Measurements from ENCODE around the gene PGP.
"Not testable (repeated sequence)": the region's sequence is repeated elsewhere in the genome, so short reads cannot be mapped to it uniquely, and the experiment has no call there.

Gene PGP, protein sequence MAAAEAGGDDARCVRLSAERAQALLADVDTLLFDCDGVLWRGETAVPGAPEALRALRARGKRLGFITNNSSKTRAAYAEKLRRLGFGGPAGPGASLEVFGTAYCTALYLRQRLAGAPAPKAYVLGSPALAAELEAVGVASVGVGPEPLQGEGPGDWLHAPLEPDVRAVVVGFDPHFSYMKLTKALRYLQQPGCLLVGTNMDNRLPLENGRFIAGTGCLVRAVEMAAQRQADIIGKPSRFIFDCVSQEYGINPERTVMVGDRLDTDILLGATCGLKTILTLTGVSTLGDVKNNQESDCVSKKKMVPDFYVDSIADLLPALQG

DNA sequence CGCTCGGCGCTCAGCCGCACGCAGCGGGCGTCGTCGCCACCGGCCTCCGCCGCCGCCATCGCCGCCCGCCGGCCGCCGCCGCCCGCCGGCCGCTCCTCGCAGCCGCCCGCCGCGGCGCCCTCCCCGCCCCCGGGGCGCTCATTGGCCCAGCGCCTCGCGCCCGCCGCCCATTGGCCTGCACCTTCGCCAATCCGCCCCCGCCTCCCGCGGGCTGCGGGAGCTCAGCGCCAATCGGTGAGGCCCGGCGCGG, at the start of gene PGP:
PGP (minus strand) TSS at position 122 of the 250 bp plus-strand sequence; CDS start at position 59, 63 bp downstream.
- H3K9ac ChIP-seq (ENCODE audit: low read depth, low read length): peak within 1 kb of the TSS; percentile 97
- peaks cover 9% of the 10 kb centered on the region for H3K4me1 ChIP-seq (ENCODE audit: insufficient read depth, low read length)
- peak within 1 kb of the TSS; percentile 97 for H3K4me3 ChIP-seq (ENCODE audit: low read length)
- peak within 1 kb of the TSS; percentile 99 for H3K27ac ChIP-seq (ENCODE audit: low read length)
- no peaks in the 10 kb centered on the region for H3K9me3 ChIP-seq (ENCODE audit: insufficient read depth, low read depth, low read length)
- H3K27me3 ChIP-seq (ENCODE audit: insufficient read depth, low read length): no peaks in the 10 kb centered on the region
- H3K36me3 ChIP-seq (ENCODE audit: insufficient read depth, low read depth, low read length): peaks cover 19% of the 10 kb centered on the region

DNA sequence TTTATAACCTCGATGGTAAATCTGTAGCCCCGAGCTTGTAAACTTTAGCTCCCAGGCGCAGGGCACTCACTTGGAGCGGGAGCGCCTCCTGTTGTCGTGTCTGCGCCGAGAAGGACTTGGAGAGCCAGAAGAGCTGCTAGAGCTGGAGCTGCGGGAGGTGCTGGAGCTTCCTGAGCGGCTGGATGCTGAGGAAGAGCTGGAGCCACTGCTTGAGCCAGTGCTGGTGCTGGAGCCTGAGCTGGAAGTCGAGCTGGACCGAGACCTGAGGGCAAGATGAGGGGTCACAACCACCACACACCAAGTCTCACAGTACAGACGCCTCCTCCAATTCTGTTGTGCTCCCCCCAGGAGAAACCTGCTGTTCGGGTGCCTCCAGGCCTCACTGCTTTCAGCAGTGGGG, 48.4 kb upstream of the PGP start:
- H3K27ac ChIP-seq (ENCODE audit: low read length); H3K9me3 ChIP-seq (ENCODE audit: insufficient read depth, low read depth, low read length): not testable (repeated sequence)
- H3K36me3 ChIP-seq (ENCODE audit: insufficient read depth, low read depth, low read length): peaks cover 85% of the 10 kb centered on the region

DNA sequence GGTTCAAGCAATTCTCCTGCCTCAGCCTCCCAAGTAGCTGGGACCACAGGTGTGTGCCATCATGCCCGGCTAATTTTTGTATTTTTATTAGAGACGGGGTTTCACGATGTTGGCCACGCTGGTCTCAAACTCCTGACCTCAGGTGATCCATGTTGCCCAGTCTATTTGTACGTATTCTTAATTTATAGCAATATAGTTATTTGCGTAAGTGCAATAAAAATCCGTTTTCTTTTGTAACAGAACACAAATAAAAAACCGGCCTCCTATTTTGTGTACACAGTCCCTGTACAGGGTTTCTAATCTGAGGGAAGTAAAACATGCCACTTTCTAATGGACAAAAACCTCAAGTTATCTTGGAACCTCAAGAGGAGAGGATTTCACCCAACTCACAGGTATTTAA, 45.6 kb upstream of the PGP start:
- Histone ChIP-seq H3K9ac (ENCODE audit: low read depth, low read length) (no peak overlapping the region), H3K4me1 (ENCODE audit: insufficient read depth, low read length) (peaks cover 5% of the 10 kb centered on the region; the same call in 1 of the 2 replicates), H3K9me3 (ENCODE audit: insufficient read depth, low read depth, low read length) (no peaks in the 10 kb centered on the region), H3K36me3 (ENCODE audit: insufficient read depth, low read depth, low read length) (peaks cover 100% of the 10 kb centered on the region), H3K27me3 (ENCODE audit: insufficient read depth, low read length) (no peaks in the 10 kb centered on the region), H3K27ac (ENCODE audit: low read length) (no peak overlapping the region), H3K4me3 (ENCODE audit: low read length) (no peak overlapping the region)

More for the DNA sequence above, 48.4 kb upstream of the PGP start:
- H3K4me1 ChIP-seq (ENCODE audit: insufficient read depth, low read length); H3K27me3 ChIP-seq (ENCODE audit: insufficient read depth, low read length); H3K4me3 ChIP-seq (ENCODE audit: low read length); H3K9ac ChIP-seq (ENCODE audit: low read depth, low read length): not testable (repeated sequence)

DNA sequence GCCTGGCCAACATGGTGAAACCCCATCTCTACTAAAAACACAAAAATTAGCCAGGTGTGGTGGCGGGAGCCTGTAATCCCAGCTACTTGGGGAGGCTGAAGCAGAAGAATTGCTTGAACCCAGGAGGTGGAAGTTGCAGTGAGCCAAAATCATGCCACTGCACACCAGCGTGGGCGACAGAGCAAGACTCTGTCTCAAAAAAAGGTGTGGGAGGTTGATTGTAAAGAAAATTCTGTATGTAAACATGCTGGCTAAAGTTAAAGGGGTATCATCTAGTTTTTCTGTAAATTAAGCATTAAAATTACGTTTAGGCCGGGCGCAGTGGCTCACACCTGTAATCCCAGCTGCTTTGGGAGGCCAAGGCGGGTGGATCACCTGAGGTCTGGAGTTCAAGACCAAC, 43.9 kb upstream of the PGP start:
- not testable (repeated sequence) for H3K27me3 ChIP-seq (ENCODE audit: insufficient read depth, low read length); H3K4me3 ChIP-seq (ENCODE audit: low read length); H3K9me3 ChIP-seq (ENCODE audit: insufficient read depth, low read depth, low read length); H3K27ac ChIP-seq (ENCODE audit: low read length); H3K4me1 ChIP-seq (ENCODE audit: insufficient read depth, low read length); H3K9ac ChIP-seq (ENCODE audit: low read depth, low read length)
- H3K36me3 ChIP-seq (ENCODE audit: insufficient read depth, low read depth, low read length): peaks cover 100% of the 10 kb centered on the region

GRCh38 chr16:2257726-2258125, 43.1 kb upstream of the PGP start:
- Histone ChIP-seq H3K4me3 (ENCODE audit: low read length) (no peak overlapping the region), H3K9ac (ENCODE audit: low read depth, low read length) (no peak overlapping the region), H3K27ac (ENCODE audit: low read length) (no peak overlapping the region), H3K36me3 (ENCODE audit: insufficient read depth, low read depth, low read length) (peaks cover 100% of the 10 kb centered on the region), H3K27me3 (ENCODE audit: insufficient read depth, low read length) (no peaks in the 10 kb centered on the region), H3K9me3 (ENCODE audit: insufficient read depth, low read depth, low read length) (no peaks in the 10 kb centered on the region), H3K4me1 (ENCODE audit: insufficient read depth, low read length) (peaks cover 2% of the 10 kb centered on the region; the same call in 1 of the 2 replicates)

DNA sequence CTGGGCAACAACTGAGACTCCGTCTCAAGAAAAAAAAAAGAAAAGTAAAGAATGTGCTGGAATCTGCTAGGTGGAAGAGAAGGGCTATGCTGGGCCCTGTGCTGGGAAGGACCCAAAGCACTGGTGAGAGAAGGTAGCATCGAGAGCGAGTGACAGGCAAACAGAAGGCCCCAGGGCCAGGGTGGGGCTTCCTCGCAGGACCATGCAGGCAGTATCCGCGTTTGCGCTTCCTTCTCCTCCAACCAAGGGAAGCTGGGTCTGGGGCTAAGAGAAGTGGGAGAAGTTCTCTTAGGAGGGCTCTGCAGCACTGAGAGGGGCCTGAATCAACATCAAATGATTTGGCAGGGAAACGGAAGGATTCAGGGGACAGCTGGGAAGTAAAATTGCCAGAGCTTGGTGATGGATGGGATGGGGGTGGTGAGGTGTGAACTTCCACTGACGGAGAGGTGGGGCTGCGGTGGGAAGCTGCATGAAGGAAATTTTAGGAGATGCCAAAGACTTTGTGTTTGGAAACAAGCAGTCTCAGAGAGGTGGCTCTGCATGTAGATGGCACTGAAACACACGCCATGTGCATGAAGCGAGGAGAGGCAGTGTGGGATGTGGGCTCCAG, 42.0 kb upstream of the PGP start:
- peaks cover 97% of the 10 kb centered on the region for H3K36me3 ChIP-seq (ENCODE audit: insufficient read depth, low read depth, low read length)
- peaks cover 8% of the 10 kb centered on the region for H3K4me1 ChIP-seq (ENCODE audit: insufficient read depth, low read length)
- no peak overlapping the region for H3K9ac ChIP-seq (ENCODE audit: low read depth, low read length)
- H3K27ac ChIP-seq (ENCODE audit: low read length): no peak overlapping the region
- no peak overlapping the region for H3K4me3 ChIP-seq (ENCODE audit: low read length)
- no peaks in the 10 kb centered on the region for H3K27me3 ChIP-seq (ENCODE audit: insufficient read depth, low read length)
- no peaks in the 10 kb centered on the region for H3K9me3 ChIP-seq (ENCODE audit: insufficient read depth, low read depth, low read length)

DNA sequence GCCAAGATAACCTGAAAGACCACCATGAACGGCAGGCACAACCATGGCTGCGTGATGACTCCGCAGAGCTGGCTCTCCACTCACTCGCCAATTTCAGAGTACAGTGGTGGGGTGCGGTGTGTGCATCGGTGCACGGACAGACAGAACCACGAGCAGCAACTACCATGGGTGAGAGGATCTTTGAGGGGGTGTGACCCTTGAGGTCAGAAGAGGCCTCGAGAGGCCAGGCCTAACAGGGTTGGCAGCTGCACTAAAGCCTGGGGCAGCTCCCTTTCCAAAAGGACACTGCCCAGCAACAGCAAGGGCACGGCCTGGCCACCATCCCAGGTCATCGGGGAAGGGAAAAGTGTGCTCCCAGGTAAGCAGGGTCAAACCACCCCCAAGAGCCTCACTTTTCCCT, 38.7 kb upstream of the PGP start:
- no peak overlapping the region for H3K4me3 ChIP-seq (ENCODE audit: low read length)
- H3K9ac ChIP-seq (ENCODE audit: low read depth, low read length): no peak overlapping the region
- H3K27ac ChIP-seq (ENCODE audit: low read length): no peak overlapping the region
- peaks cover 72% of the 10 kb centered on the region for H3K36me3 ChIP-seq (ENCODE audit: insufficient read depth, low read depth, low read length)
- H3K4me1 ChIP-seq (ENCODE audit: insufficient read depth, low read length): peaks cover 8% of the 10 kb centered on the region
- H3K9me3 ChIP-seq (ENCODE audit: insufficient read depth, low read depth, low read length): no peaks in the 10 kb centered on the region
- H3K27me3 ChIP-seq (ENCODE audit: insufficient read depth, low read length): no peaks in the 10 kb centered on the region

DNA sequence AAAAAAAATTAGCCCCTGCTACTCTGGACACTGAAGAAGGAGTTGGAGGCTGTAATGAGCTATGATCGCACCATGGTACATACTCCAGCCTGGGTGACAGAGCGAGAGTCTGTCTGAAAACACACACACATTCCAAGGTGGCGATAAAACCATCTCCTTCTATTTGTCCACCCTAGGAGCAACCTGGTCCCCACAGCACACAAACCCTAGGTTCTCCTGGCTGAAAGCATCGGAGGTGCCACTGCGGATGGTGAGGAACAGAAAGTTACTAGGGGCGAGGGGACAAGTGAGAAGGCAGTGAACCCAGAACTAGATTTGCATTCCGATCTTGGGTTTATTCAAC, 38.1 kb upstream of the PGP start:
- no peak overlapping the region for H3K27ac ChIP-seq (ENCODE audit: low read length)
- H3K4me1 ChIP-seq (ENCODE audit: insufficient read depth, low read length): peaks cover 8% of the 10 kb centered on the region
- H3K4me3 ChIP-seq (ENCODE audit: low read length): no peak overlapping the region
- H3K9me3 ChIP-seq (ENCODE audit: insufficient read depth, low read depth, low read length): no peaks in the 10 kb centered on the region
- H3K9ac ChIP-seq (ENCODE audit: low read depth, low read length): no peak overlapping the region
- H3K27me3 ChIP-seq (ENCODE audit: insufficient read depth, low read length): no peaks in the 10 kb centered on the region
- H3K36me3 ChIP-seq (ENCODE audit: insufficient read depth, low read depth, low read length): peaks cover 67% of the 10 kb centered on the region

DNA sequence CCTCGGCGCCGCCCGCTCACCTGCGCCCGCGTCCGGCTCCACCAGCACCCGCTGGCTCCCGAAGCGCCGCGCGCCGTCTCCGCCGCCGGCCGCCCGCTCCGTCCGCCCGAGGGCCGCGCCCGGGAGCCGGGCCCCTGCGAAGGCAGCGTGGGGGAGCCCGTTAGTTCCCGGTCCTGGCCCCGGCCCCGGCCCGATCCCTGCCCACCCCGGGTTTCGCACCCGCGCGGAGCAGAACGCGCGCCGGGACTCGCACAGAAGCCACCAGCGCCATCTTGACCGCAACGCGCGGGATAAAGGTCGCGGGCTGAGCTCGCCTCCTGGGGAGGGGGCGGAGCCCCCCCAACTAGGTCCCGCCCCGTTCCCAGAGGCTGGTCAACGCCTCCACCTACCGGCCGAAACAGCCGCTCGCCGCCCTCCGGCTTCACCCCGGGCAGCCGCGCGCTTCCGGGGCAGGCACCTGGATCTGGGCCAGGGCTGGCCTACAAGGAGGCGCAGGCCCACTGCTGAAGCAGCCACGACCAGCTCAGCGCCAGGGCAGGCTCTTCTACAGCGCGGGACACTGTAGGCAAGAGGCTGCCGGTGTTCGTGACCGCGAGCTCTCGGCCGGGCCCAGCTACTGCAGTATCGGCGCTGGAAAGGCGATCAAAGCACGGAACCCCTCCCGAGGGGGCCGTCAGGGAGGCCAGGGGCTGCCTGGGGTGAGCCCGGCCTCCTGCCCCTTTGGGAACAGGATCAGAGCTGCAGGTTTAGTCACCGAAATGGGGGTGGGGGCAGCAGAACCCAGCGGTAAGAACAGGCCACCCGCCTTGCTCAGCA, 36.9 kb upstream of the PGP start, which contains the start of gene ECI1:
ECI1 (minus strand) TSS at position 292 of the 816 bp plus-strand sequence; CDS start at position 271, 21 bp downstream.
- Histone ChIP-seq H3K27me3 (ENCODE audit: insufficient read depth, low read length) (no peaks in the 10 kb centered on the region), H3K36me3 (ENCODE audit: insufficient read depth, low read depth, low read length) (peaks cover 58% of the 10 kb centered on the region), H3K27ac (ENCODE audit: low read length) (peak within 1 kb of the TSS; percentile 91), H3K9me3 (ENCODE audit: insufficient read depth, low read depth, low read length) (no peaks in the 10 kb centered on the region), H3K4me3 (ENCODE audit: low read length) (peak within 1 kb of the TSS; percentile 91), H3K9ac (ENCODE audit: low read depth, low read length) (peak within 1 kb of the TSS; percentile 93), H3K4me1 (ENCODE audit: insufficient read depth, low read length) (peaks cover 8% of the 10 kb centered on the region)

DNA sequence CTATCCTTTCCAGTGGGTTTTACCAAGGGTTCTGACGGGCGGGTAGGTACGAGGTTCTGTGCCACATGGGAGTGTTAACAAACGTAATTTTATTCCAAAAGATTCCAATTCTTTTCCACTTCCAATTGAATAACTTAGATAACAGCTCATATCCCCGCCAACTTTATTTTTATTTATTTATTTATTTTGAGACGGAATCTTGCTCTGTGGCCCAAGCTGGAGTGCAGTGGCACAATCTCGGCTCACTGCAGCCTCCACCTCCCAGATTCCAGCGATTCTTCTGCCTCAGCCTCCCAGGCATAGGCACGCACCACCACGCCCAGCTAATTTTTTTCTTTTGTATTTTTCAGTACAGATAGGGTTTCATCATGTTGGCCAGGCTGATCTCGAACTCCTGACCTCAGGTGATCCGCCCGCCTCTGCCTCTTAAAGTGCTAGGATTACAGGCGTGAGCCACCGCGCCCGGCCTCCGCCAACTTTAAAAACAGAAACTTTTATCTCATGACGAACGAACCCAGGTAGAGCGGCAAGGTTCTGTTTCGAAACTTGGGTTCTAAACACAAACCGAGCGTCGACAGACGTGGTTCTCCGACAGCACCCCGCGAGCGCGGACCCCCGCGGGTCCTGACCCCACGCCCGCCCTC, 36.1 kb upstream of the PGP start:
- peak overlapping the region; percentile 93 for H3K9ac ChIP-seq (ENCODE audit: low read depth, low read length)
- H3K4me1 ChIP-seq (ENCODE audit: insufficient read depth, low read length): peaks cover 8% of the 10 kb centered on the region
- no peaks in the 10 kb centered on the region for H3K9me3 ChIP-seq (ENCODE audit: insufficient read depth, low read depth, low read length)
- H3K27ac ChIP-seq (ENCODE audit: low read length): peak overlapping the region; percentile 53
- peak overlapping the region; percentile 91 for H3K4me3 ChIP-seq (ENCODE audit: low read length)
- no peaks in the 10 kb centered on the region for H3K27me3 ChIP-seq (ENCODE audit: insufficient read depth, low read length)
- peaks cover 58% of the 10 kb centered on the region for H3K36me3 ChIP-seq (ENCODE audit: insufficient read depth, low read depth, low read length)

GRCh38 chr16:2246301-2246885, 31.8 kb upstream of the PGP start:
- H3K9me3 ChIP-seq (ENCODE audit: insufficient read depth, low read depth, low read length): no peaks in the 10 kb centered on the region
- H3K9ac ChIP-seq (ENCODE audit: low read depth, low read length): no peak overlapping the region
- no peaks in the 10 kb centered on the region for H3K27me3 ChIP-seq (ENCODE audit: insufficient read depth, low read length)
- H3K4me3 ChIP-seq (ENCODE audit: low read length): no peak overlapping the region
- no peaks in the 10 kb centered on the region for H3K4me1 ChIP-seq (ENCODE audit: insufficient read depth, low read length)
- peaks cover 57% of the 10 kb centered on the region for H3K36me3 ChIP-seq (ENCODE audit: insufficient read depth, low read depth, low read length)
- no peak overlapping the region for H3K27ac ChIP-seq (ENCODE audit: low read length)
